ENCODE data around the gene ACP1. TPM values are rescaled to one million over a fixed set of nuclear protein-coding genes. Genes with fewer than 3 reads are reported as not detected.

ACP1 gene
- total RNA-seq, 1 experiment from 2014 or later: 193 TPM

DNA sequence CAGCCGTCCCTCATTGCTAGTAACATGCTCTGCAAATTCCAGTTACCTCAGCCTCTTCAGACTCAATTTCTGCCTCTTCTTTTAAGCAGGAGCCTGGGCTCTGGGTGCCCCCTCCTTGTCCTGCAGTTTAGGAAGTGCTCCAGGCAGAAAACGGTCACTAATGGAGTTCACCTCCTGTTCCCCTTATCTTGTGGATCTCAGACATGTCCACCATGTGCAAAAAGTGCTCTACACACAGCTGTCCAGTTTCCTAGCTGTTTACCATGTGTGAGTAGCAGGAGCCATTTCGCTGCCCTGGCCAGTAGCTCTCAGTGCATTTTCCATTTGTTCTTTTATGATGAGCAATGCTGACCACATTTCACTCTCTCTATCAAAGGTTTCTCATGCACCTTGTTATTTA is 5.8 kb upstream of the ACP1 start:
- peaks cover 20% of the 10 kb centered on the region for H3K4me1 ChIP-seq

DNA sequence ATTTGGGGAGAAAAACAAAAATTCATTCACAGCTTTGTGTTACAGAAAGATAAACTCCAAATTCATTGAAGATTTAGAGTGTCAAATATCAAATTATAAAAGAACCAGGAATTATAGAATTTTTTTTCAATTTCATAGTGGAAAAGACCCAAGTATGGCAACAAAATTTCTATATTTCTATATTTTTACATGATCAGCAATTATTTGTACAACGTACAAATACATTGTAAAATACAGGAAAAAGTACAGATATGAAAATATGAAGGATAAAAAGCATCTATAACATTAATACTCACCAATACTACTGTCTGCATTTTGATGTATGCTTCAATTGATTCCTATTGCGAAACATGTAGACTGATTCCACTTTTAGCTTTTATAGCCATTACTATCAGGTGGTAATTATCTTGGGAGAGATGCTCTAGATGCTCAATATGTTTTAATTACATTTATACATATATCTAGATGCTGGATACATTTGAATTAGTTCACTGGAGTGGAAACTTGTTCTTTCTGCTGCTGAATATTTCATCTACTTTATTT is 4.9 kb upstream of the ACP1 start:
- H3K9me3 ChIP-seq: peaks cover 14% of the 10 kb centered on the region; the same call in 1 of the 2 replicates
- DNase-seq: no peak
- peaks cover 16% of the 10 kb centered on the region for H3K9me3 Mint-ChIP-seq (ENCODE audit: unreplicated experiment)
- no TSS peak for BruUV-seq (replicated peaks)
- peaks cover 17% of the 10 kb centered on the region for H3K4me1 Mint-ChIP-seq (ENCODE audit: low read depth, unreplicated experiment)
- no peaks in the 10 kb centered on the region; the same call in 1 of the 2 replicates for H3K36me3 ChIP-seq (ENCODE audit: control insufficient read depth, insufficient read depth, low read length)
- no peak overlapping the region for H3K4me3 Mint-ChIP-seq (ENCODE audit: unreplicated experiment)
- H3K27me3 ChIP-seq (replicated peaks; ENCODE audit: control insufficient read depth, insufficient read depth, low read length): no peaks in the 10 kb centered on the region
- CTCF ChIA-PET: no interaction called here
- POLR2A ChIA-PET: no interaction called here
- no peak for TF ChIP-seq CTCF (IDR thresholded peaks at IDR 0.05; ENCODE audit: insufficient read depth in 1 of 2, low read depth in 1 of 2, low read length in 1 of 2, severe bottlenecking in 1 of 2, unreplicated experiment in 1 of 2)
- H3K27me3 Mint-ChIP-seq (ENCODE audit: insufficient read depth, unreplicated experiment): no peaks in the 10 kb centered on the region
- H3K4me1 ChIP-seq: peaks cover 20% of the 10 kb centered on the region
- no peak overlapping the region for H3K4me3 ChIP-seq (ENCODE audit: low read depth, low read length)
- peaks cover 9% of the 10 kb centered on the region for H3K36me3 Mint-ChIP-seq (ENCODE audit: insufficient read depth, unreplicated experiment)
- intact Hi-C loops (cut with micrococcal nuclease; ENCODE audit: unreplicated experiment): no loop called here
- H3K27ac Mint-ChIP-seq (ENCODE audit: unreplicated experiment): no peak overlapping the region

More for the DNA sequence above, 5.8 kb upstream of the ACP1 start:
- H3K4me1 Mint-ChIP-seq (ENCODE audit: low read depth, unreplicated experiment): peaks cover 17% of the 10 kb centered on the region
- no peak overlapping the region for H3K4me3 Mint-ChIP-seq (ENCODE audit: unreplicated experiment)
- no peak for DNase-seq
- Histone ChIP-seq H3K36me3 (ENCODE audit: control insufficient read depth, insufficient read depth, low read length) (no peaks in the 10 kb centered on the region; the same call in 1 of the 2 replicates), H3K27me3 (replicated peaks; ENCODE audit: control insufficient read depth, insufficient read depth, low read length) (no peaks in the 10 kb centered on the region), H3K9me3 (peaks cover 12% of the 10 kb centered on the region; the same call in 1 of the 2 replicates), H3K4me3 (ENCODE audit: low read depth, low read length) (no peak overlapping the region)
- CTCF ChIA-PET: no interaction called here
- peaks cover 16% of the 10 kb centered on the region for H3K9me3 Mint-ChIP-seq (ENCODE audit: unreplicated experiment)
- peaks cover 5% of the 10 kb centered on the region for H3K36me3 Mint-ChIP-seq (ENCODE audit: insufficient read depth, unreplicated experiment)
- intact Hi-C loops (cut with micrococcal nuclease; ENCODE audit: unreplicated experiment): no loop called here
- no peak for TF ChIP-seq CTCF (IDR thresholded peaks at IDR 0.05; ENCODE audit: insufficient read depth in 1 of 2, low read depth in 1 of 2, low read length in 1 of 2, severe bottlenecking in 1 of 2, unreplicated experiment in 1 of 2)
- POLR2A ChIA-PET: no interaction called here
- H3K27me3 Mint-ChIP-seq (ENCODE audit: insufficient read depth, unreplicated experiment): no peaks in the 10 kb centered on the region
- H3K27ac Mint-ChIP-seq (ENCODE audit: unreplicated experiment): no peak overlapping the region
- no TSS peak for BruUV-seq (replicated peaks)

DNA sequence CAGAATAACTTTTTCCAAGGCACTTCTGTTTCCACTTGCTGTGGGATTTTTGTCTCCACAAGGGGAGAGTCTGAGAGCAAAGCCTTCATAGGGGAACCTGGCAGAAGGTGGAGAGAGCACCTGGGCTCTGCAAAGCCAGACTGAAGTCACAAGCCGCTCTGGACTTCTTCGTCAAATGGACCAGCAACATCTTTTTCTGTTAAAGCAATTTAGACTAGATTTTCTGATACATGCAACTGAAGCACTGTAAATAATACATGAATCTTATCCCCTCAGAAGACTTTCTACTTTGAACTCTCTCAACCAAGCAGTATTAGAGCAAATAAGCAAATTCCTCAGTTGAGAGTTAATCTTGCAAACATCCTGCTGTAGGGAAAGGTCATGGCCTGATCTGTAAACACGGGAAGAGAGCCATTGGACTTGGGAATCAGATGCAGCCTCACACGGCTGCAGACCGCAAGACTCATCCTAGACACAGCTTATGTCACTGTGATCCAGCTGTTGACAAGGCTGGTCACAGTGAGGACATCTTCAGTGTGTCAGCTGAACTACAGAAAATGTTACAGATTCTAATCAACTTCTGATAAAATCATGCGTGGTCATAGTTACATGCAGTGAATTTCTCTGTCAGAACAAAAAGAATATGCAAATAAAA is 4.1 kb upstream of the ACP1 start:
- ChIA-PET POLR2A (no interaction called here), CTCF (interaction anchor here (1.7 kb wide), 1 partner anchor 14 kb away, joined by 10 read pairs; no protein-coding TSS in a partner anchor)
- no peak for TF ChIP-seq CTCF (IDR thresholded peaks at IDR 0.05; ENCODE audit: insufficient read depth in 1 of 2, low read depth in 1 of 2, low read length in 1 of 2, severe bottlenecking in 1 of 2, unreplicated experiment in 1 of 2)
- Mint-ChIP-seq H3K27me3 (ENCODE audit: insufficient read depth, unreplicated experiment) (no peaks in the 10 kb centered on the region), H3K4me3 (ENCODE audit: unreplicated experiment) (no peak overlapping the region), H3K4me1 (ENCODE audit: low read depth, unreplicated experiment) (peaks cover 17% of the 10 kb centered on the region), H3K9me3 (ENCODE audit: unreplicated experiment) (peaks cover 16% of the 10 kb centered on the region), H3K36me3 (ENCODE audit: insufficient read depth, unreplicated experiment) (peaks cover 11% of the 10 kb centered on the region), H3K27ac (ENCODE audit: unreplicated experiment) (no peak overlapping the region)
- Histone ChIP-seq H3K4me1 (peaks cover 21% of the 10 kb centered on the region), H3K36me3 (ENCODE audit: control insufficient read depth, insufficient read depth, low read length) (no peaks in the 10 kb centered on the region; the same call in 1 of the 2 replicates), H3K4me3 (ENCODE audit: low read depth, low read length) (no peak overlapping the region), H3K9me3 (peaks cover 14% of the 10 kb centered on the region; the same call in 1 of the 2 replicates), H3K27me3 (replicated peaks; ENCODE audit: control insufficient read depth, insufficient read depth, low read length) (no peaks in the 10 kb centered on the region)
- no TSS peak for BruUV-seq (replicated peaks)
- intact Hi-C loops (cut with micrococcal nuclease; ENCODE audit: unreplicated experiment): no loop called here
- DNase-seq: peak; percentile 23 to 53
